Measurements from ENCODE around the gene MAGI2.

- TF ChIP-seq EZH2 (IDR thresholded peaks at IDR 0.05; ENCODE audit: borderline replicate concordance, low read length): no peak
- TF ChIP-seq CTCF (conservative IDR thresholded peaks at IDR 0.05 in 1 of 2, IDR thresholded peaks at IDR 0.05 in 1 of 2; ENCODE audit: extremely low read depth in 1 of 2, insufficient read depth in 1 of 2, low read depth in 1 of 2, low read length in 2 of 2): no peak
Observed at GRCh38 chr7:78267141-78267540, 1186.3 kb downstream of the MAGI2 start.
